T-helper 22 cell (primary cell): Measurements from ENCODE around the gene TAS1R2.
"Not testable (repeated sequence)": the region's sequence is repeated elsewhere in the genome, so short reads cannot be mapped to it uniquely, and the experiment has no call there.

Source experiments
- DNase-seq: peaks from one replicate; pipeline ENCODE4 v3.0.0-alpha.2; 2020; ENCODE audit warnings: low read depth

The TAS1R2 gene

DNA sequence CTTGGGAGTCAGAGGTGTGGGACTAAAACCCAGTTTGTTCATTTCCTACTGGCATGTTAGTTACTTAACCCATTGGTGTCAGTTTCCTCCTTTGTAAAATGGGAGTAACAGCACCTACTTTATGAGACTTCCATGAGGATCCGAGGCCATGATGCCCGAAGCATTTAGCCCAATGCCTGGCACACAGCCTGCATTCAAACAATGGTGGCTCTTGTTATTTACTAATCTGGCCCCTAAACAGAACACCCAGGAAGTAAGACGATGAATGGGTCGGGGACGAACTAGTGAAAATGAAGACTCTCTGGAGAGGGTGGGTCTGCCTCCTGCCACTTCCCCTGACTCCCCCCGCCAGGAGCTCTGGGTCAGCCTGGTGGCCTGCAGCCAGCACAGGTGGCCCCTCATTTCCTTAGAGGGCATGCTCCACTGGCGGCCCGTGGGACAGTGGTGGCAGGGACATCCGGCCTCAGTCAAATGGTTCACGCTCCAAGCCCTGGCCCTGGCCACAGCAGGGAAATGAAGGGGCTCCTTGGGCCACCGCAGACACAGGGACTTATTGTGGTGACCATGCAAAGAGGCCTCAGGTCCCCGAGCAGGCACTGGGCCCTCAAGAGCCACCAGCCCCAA, 9.5 kb upstream of the TAS1R2 start:
- no peak for DNase-seq

DNA sequence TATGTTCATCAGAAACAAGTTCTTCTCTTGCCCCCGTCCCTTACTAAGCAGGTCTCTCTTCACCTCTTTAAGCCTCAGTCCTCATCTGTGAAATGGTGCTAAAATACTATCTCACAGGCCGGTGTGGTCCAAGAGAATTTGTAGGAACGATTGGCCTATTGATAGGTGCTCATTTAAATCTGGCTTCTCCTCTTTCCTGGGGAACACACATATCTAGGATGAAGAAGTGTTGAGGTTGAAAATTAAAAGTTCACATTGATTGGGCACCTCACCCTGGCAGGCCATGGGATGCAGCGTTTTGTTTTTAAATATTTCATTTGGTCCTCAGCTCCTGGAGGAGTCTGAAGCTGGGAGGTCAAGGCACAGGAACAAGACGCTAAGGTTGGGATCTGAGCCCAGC, 8.9 kb upstream of the TAS1R2 start:
- DNase-seq = no peak

DNA sequence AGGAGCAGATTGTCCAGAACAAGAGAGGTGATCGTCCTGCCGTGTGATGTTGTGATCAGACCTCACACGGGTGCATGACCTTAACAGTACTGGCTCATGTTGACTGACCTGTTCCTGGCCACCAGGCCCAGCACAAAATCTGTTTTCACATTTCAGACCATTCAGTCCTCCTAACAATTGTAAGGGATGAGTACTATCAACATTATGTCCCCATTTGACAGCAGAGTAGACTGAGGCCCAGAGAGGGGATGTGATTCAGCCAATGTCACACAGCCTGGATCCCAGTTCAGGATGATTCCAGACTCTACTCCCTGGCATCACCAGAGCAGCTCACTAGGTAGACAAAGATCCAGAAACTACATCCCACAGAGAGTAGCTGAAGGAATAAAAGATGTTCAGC, 7.4 kb upstream of the TAS1R2 start:
- DNase-seq = no peak

DNA sequence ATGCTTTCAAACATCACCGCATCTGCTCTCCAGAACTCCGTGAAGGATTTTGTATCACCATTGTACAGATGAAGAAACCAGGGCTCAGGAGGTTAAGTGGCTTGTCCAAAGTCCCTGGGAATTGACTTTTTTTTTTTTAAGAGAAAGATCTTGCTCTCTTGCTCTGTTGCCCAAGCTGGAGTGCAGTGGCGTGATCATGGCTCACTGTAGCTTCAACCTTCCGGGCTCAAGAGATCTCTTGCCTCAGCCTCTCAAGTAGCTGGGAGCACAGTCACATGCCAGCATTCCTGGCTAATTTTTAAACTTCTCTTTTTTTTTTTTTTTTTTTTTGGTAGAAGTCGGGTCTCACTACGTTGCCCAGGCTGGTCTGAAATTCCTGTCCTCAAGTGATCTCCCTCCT, 6.9 kb upstream of the TAS1R2 start:
- no peak for DNase-seq

- no peak for DNase-seq
Observed at GRCh38 chr1:18865176-18865575, 5.7 kb upstream of the TAS1R2 start.

GRCh38 chr1:18861590-18861989, 2.1 kb upstream of the TAS1R2 start:
- no peak for DNase-seq

GRCh38 chr1:18861082-18861481, 1.6 kb upstream of the TAS1R2 start:
- DNase-seq = no peak

DNA sequence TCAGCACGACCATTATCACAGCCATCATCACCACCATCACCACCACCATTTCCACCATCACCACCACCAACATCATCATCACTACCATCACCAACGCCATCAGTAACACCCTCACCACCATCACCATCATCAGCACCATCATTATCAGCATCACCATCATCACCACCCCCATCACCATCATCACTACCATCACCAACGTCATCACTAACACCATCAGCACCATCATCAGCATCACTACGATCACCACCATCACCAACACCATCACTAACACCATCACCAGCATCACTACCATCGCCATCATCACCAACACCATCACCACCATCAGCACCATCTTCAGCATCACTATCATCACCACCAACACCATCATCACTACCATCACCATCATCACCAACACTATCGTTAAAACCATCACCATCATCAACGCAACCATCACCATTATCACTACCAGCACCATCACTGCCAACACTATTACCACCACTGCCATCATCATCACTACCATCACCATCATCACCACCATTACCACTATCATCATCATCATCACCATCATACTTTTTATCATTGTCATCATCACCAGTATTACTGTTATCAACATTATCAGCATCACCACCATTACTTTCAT, 1.3 kb downstream of the TAS1R2 start:
- no peak for DNase-seq

- no peak for DNase-seq
Observed at GRCh38 chr1:18856435-18856834, 3.0 kb downstream of the TAS1R2 start.

DNA sequence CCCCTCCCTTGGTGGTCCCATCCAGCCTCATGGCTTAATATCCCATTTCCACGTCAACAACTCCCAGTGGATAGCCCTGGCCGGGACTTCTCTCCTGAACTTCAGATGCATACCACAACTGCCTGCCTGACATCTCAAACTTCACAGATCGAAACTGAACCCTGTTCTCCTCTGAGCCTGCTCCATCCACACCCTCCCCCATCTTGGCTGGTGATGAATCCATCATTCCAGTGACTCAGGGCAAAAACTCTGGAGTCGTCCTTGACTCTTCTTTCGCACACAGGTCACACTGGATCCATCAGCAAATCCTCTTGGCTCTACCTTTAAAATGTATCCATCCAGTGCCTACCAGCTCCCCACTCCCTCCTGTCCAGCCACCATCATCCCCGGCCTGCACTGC, 3.9 kb downstream of the TAS1R2 start:
- DNase-seq = no peak

GRCh38 chr1:18854331-18855025, 5.0 kb downstream of the TAS1R2 start:
- no peak for DNase-seq

DNA sequence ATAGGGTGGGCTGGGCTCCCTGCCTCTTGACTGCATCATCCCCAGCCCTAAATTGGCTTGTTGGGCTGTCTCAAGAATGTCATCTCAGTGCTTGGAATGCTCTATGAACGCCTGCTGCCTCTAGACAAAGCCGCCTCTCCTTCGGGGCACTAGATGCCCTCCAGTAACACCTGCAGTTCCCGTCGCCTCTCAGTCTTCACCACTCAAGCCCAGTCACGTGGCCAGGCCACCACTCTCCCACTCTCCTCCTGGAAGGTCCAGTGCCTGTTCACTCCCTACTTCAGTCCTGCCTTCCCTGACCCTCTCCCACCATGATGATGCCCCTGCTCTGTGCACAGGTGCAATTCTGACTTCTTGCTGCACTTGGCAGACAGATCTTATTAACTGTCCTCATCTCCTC, 7.0 kb downstream of the TAS1R2 start:
- no peak for DNase-seq

DNA sequence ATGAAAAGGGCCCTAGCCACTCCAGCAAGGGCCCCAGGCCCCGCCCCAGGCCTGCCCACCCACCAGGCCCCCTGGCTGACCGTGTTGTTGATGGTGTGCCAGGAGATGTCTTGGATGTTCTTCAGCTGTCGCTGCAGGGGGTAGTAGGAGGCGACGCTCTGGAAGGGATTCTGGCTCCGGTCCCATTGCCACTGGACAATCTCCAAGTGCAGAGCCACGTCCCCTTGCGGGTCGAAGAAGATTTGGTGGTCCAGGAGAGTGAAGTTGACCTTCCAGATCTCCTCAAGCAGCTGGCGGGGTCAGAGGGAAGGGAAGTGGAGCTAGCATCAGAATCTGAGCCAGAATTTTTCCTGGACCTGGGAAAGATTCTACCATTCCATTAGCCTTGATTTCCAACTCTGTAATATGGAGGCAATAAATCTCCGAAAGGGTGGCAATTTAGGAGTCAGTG, 10.2 kb downstream of the TAS1R2 start:
- DNase-seq = no peak

DNA sequence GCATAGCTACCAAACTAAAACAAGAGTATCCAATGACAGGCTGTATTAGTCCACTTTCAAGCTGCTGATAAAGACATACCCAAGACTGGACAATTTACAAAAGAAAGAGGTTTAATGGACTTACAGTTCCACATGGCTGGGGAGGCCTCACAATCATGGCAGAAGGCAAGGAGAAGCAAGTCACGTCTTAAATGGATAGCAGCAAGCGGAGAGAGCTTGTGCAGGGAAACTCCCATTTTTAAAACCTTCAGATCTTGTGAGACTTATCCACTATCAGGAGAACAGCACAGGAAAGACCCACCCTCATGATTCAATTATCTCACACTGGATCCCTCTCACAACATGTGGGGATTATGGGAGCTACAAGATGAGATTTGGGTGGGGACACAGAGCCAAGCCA, 11.7 kb downstream of the TAS1R2 start:
- not testable (repeated sequence) for DNase-seq

DNA sequence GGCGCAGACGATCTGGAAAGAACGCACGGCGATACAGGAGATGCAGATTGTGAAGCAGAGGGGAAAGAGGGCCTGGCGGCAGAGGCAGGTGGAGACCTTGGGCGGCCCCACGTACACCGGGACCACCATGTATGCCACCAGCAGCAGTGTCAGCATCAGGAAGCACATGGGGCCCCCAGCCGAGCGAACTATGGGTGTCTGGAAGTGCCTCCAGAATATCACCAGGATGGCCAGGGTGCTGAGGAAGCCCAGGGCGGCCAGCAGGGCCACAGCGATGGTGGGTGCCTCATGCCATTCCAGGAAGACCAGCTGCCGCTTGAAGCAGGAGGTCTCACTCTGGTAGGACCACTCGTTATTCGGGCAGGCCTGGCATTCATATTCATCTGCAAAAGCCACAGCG, 19.3 kb downstream of the TAS1R2 start:
- no peak for DNase-seq

DNA sequence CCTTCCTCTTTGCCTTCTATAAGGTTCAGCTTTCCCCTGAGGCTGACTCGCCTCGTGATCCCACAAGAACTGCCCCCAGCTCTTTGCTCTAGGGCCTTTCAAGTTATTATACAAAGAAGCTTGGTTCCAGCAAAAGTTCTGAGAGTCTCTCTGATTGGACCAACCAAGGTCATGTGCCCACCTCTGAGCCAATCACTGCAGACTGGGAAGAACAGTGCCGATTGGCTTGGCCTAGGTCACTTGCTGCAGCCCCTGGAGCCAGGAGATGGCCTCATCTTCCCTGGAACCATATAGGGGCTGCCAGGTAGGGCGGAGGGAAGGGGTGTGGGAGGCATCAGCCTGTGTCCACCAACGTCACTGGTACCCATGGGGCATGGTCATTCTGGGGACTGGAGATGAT, 22.8 kb downstream of the TAS1R2 start:
- DNase-seq = no peak

DNA sequence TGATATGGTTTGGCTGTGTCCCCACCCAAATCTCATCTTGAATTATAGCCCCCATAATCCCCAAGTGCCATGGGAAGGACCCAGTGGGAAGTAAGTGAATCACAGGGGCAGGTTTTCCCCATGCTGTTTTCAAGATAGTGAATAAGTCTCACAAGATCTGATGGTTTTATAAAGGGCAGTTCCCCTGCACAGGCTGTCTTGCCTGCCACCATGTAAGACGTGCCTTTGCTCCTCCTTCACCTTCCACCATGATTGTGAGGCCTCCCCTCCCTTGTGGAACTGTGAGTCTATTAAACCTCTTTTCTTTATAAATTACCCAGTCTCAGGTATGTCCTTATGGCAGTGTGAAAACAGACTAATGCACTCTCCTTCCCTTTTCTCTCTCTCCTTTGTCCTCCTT, 27.1 kb downstream of the TAS1R2 start:
- DNase-seq = not testable (repeated sequence)

- DNase-seq = no peak
Observed at GRCh38 chr1:18831656-18832055, 27.8 kb downstream of the TAS1R2 start.

- DNase-seq = no peak
Observed at GRCh38 chr1:18830596-18830995, 28.9 kb downstream of the TAS1R2 start.

DNA sequence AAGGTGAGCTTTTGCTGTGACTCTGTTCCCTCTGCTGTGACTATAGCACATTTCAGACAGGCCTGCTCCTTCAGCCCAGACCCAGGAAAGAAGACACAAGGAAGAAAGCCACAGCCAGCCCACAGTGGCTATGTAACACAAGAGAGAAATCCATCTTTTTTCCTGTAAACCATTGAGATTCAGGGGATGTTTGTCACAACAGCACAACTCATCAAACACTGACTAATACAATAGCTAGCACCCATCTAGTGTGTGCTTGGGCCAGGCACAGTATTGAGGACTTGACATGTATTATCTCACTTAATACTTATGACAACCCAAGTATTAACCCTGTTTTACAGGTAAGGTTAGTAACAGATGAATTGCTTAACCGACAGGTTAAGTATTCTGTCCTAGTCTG, 29.8 kb downstream of the TAS1R2 start:
- DNase-seq = no peak

- no peak for DNase-seq
Observed at GRCh38 chr1:18828224-18828623, 31.2 kb downstream of the TAS1R2 start.

DNA sequence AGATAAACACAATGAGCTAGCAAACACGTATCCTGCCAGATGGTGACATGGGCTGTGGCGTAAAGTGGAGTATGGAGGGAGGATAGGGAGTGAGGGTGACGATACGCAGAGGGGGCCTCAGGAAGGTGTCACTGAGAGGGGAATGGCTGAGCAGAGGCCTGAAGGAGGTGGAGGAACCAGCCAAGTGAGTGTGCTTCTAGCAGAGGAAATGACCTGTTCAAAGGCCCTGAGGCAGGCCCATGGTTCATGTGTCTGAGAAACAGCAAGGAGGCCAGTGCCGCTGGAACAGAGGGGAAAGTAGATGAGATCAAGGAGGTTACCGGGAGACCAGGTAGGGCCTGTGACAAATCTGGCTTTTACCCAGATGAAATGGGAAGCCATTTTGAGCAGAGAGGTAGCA, 36.0 kb downstream of the TAS1R2 start:
- DNase-seq = no peak

DNA sequence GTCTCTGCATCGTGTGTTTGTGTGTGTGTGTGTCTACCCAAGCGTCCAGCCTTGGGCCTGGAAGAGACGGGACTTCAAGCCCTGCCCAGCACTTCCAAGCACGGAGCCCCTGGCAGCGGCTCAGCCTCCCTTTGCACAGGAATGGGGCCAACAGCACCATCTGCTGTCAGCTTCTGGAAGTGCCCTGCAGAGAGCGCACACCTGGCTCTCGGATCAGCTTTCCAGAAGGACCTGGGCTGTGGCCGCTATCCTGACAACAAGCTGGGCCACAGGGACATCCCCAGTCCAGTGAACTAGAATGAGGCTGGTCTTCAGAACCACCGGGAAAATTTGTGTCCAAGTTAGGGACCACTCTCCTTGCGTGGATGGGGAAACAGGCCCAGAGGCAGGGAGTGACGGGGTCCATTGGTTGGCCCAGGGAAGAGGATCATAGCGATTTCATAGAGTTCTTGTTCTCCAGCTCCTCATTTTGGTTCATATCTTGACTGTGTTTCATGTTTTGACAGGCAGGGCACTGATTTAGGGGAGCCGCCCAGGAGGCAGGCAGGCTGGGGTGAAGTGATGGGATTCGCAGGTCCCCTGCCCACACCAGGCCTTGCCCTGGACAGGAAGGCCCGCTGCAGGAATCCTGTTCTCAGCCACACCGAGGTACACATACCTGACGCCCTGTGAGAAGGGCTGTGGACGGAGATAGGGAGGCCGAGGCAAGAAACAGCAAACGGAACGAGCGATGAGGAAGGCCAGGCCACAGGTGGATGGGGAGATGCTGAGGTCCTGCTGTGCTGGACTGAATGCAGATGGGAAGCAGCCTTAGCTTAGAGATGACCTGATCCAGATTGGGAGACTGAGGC, 38.4 kb downstream of the TAS1R2 start:
- no peak for DNase-seq
